Measurements from ENCODE around the gene OTOGL. TPM values are rescaled to one million over a fixed set of nuclear protein-coding genes. Genes with fewer than 3 reads are reported as not detected.

The OTOGL gene
- total RNA-seq, 1 donor from 2014 or later, result not detected

DNA sequence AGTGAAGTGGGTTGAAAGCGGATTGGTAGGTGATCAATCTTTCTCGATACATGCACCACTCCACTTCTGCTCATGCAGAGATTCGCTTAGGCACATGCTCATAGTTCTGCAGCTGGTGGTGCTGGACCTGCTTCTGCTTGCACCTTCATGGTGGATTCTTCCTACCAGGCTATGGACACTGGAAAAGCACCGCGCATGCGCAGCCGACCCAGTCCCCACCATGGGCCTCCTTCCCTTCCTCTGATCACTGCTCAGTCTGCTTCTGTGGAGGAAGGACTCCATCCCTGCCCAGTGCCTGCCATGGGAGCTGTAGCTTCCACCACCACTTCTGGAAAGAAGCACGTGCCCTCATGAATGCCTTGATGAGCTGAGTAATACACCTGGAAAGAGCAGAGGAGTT lies 282.9 kb downstream of the OTOGL start:
- H3K4me3 ChIP-seq, result no peak overlapping the region

DNA sequence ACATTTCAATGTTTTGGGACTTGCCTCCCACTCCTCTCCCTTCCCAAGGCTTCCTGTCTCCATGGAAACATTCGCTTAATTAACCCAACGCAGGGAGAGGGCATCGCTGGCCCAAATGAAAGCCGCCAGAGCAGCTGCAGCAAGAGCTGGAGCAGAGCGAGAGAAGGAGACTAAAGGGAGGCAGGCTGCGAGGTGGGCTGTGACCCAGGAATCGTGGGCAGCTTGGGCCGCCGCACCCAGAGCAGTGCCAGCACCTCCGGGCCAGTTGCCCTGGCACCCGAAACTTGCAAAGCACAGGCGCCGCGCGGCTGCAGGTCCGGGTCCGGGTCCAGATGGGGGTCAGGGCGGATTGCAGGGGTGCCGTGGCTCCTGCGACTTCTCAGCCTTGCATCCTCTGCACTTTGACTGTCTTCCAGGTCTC lies 301.2 kb downstream of the OTOGL start:
- intact Hi-C loops (cut with DNase I), result no loop called here

More for the DNA sequence above, 282.9 kb downstream of the OTOGL start:
- DNase-seq (ENCODE audit: low spot score in 2 of 2), result no peak
- no peak overlapping the region for H3K27ac ChIP-seq
- intact Hi-C loops (cut with DNase I), result no loop called here
- H3K4me1 ChIP-seq, result no peaks in the 10 kb centered on the region
- no peaks in the 10 kb centered on the region for H3K36me3 ChIP-seq
- no peaks in the 10 kb centered on the region for H3K9me3 ChIP-seq
- TF ChIP-seq, protein P1, sequence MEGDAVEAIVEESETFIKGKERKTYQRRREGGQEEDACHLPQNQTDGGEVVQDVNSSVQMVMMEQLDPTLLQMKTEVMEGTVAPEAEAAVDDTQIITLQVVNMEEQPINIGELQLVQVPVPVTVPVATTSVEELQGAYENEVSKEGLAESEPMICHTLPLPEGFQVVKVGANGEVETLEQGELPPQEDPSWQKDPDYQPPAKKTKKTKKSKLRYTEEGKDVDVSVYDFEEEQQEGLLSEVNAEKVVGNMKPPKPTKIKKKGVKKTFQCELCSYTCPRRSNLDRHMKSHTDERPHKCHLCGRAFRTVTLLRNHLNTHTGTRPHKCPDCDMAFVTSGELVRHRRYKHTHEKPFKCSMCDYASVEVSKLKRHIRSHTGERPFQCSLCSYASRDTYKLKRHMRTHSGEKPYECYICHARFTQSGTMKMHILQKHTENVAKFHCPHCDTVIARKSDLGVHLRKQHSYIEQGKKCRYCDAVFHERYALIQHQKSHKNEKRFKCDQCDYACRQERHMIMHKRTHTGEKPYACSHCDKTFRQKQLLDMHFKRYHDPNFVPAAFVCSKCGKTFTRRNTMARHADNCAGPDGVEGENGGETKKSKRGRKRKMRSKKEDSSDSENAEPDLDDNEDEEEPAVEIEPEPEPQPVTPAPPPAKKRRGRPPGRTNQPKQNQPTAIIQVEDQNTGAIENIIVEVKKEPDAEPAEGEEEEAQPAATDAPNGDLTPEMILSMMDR (IDR thresholded peaks at IDR 0.05), result no peak
- H3K27me3 ChIP-seq, result no peaks in the 10 kb centered on the region

DNA sequence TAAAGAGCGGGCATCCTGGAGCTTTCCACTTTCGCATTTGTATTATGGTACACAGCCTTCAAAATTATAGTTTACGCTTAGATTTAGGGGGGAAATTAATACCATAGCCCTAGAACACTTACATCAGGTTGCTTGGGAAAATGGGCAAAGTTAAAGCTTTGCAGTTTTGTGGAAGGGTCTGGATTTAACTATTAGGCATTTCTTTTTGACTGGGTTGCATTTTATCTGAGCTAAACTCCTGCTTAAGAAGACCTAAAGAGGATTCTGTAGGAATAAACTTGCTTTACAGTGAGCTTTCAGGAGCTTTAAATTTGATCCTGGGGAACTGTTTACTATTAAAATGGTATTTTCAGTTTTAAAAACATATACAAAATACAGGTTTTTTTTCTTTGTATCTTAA lies 301.9 kb downstream of the OTOGL start:
- Histone ChIP-seq H3K4me3 (peak overlapping the region; percentile 46 to 71), H3K27ac (peak overlapping the region in 1 of 2 donors; percentile 39), H3K36me3 (no peaks in the 10 kb centered on the region), H3K9me3 (no peaks in the 10 kb centered on the region), H3K27me3 (no peaks in the 10 kb centered on the region), H3K4me1 (no peaks in the 10 kb centered on the region)
- intact Hi-C loops (cut with DNase I), result no loop called here
- TF ChIP-seq, protein P1 (IDR thresholded peaks at IDR 0.05), result no peak
- DNase-seq (ENCODE audit: low spot score in 2 of 2), result no peak

More for the DNA sequence above, 301.2 kb downstream of the OTOGL start:
- Histone ChIP-seq H3K4me3 (peak overlapping the region; percentile 46 to 71), H3K4me1 (no peaks in the 10 kb centered on the region), H3K36me3 (no peaks in the 10 kb centered on the region), H3K27me3 (no peaks in the 10 kb centered on the region), H3K27ac (peak overlapping the region; percentile 22 to 39), H3K9me3 (no peaks in the 10 kb centered on the region)
- no peak for DNase-seq (ENCODE audit: low spot score in 2 of 2)
- TF ChIP-seq, protein P1 (IDR thresholded peaks at IDR 0.05), result no peak

DNA sequence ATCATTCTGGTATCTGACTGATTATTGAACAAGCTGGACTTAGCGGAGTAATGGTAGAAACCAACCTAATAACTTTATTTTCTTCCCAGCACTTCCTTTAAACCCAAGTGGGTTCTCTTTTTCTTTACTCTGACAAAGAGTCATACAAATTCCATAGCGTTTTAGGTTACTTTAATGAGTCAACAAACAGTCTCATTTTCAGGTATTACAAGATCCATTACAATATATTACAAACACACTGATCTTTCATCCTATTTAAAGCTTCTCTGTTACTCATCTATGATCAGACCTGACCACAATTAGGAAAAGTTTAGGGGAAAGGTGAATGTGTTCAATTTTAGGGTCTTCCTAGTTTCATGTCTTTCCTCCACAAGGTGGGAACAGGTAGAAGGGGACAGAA lies 305.3 kb downstream of the OTOGL start:
- Histone ChIP-seq H3K27me3 (no peaks in the 10 kb centered on the region), H3K36me3 (no peaks in the 10 kb centered on the region), H3K9me3 (no peaks in the 10 kb centered on the region), H3K4me1 (no peaks in the 10 kb centered on the region), H3K4me3 (no peak overlapping the region), H3K27ac (no peak overlapping the region)
- no peak for DNase-seq (ENCODE audit: low spot score in 2 of 2)
- intact Hi-C loops (cut with DNase I), result no loop called here
- TF ChIP-seq, protein P1 (IDR thresholded peaks at IDR 0.05), result no peak

DNA sequence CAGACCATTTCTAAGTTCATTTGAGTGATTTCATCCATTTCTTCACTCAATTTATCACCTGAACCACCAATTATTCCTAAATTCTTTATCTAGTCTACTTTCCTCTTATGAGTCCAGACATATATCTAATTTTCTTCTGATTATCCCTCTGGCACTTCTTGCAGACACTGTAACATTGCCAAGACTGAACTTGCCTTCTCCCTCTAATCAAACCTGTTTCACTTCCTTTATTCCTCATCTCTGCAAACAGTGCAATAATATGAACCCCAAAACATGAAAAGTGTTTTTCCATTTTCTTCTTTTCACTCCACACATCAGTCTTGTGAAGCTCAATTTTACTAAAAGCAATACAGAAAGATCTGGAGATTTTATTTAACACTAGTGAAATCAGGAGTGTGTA lies 306.9 kb downstream of the OTOGL start:
- DNase-seq (ENCODE audit: low spot score in 2 of 2), result no peak
- intact Hi-C loops (cut with DNase I), result no loop called here
- no peak overlapping the region for H3K27ac ChIP-seq
- TF ChIP-seq, protein P1 (IDR thresholded peaks at IDR 0.05), result no peak
- H3K27me3 ChIP-seq, result no peaks in the 10 kb centered on the region
- no peaks in the 10 kb centered on the region for H3K36me3 ChIP-seq
- no peaks in the 10 kb centered on the region for H3K9me3 ChIP-seq
- H3K4me1 ChIP-seq, result no peaks in the 10 kb centered on the region
- no peak overlapping the region for H3K4me3 ChIP-seq

DNA sequence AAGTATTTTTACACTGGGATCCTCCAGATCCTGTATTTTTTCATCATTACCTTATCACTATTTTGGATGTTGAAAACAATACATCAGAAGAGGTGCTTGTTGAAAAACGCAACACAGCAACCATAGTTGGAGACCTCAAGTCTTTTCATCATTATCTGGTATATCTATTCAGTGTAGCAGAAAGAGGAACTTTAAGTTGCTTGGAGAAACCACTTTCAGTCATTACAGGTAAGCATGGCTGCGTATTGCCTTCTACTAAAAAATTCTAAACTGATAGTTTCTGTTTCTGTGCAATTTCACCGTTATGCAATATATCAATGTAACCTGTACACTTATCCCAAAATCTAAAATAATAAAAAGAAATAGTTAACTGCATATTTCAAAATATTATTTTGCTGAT lies 312.4 kb downstream of the OTOGL start:
- Histone ChIP-seq H3K36me3 (no peaks in the 10 kb centered on the region), H3K27me3 (no peaks in the 10 kb centered on the region), H3K9me3 (no peaks in the 10 kb centered on the region), H3K4me1 (no peaks in the 10 kb centered on the region), H3K4me3 (no peak overlapping the region), H3K27ac (no peak overlapping the region)
- DNase-seq (ENCODE audit: low spot score in 2 of 2), result no peak
- TF ChIP-seq, protein P1 (IDR thresholded peaks at IDR 0.05), result no peak
- intact Hi-C loops (cut with DNase I), result loop anchor here (1.0 kb wide), 1 partner anchor 353 kb away; no protein-coding TSS in a partner anchor
